HG02759 (cell line): Measurements from ENCODE around the gene ZFYVE16.
"Not testable (repeated sequence)": the region's sequence is repeated elsewhere in the genome, so short reads cannot be mapped to it uniquely, and the experiment has no call there.

Experiments
- ATAC-seq: cut with Tn5 transposase; IDR thresholded peaks from one replicate; pipeline ENCODE4 v1.9.1; 2021; ENCODE audit warnings: mild to moderate bottlenecking, moderate library complexity; ENCODE audit not compliant: unreplicated experiment

ZFYVE16 gene

GRCh38 chr5:80407735-80408483 lies at the start of gene ZFYVE16:
Gene ZFYVE16, plus strand, starts transcription at chr5:80408064. Its CDS starts 26,084 bp downstream, at chr5:80434148.
- peak; percentile 88 for ATAC-seq

DNA sequence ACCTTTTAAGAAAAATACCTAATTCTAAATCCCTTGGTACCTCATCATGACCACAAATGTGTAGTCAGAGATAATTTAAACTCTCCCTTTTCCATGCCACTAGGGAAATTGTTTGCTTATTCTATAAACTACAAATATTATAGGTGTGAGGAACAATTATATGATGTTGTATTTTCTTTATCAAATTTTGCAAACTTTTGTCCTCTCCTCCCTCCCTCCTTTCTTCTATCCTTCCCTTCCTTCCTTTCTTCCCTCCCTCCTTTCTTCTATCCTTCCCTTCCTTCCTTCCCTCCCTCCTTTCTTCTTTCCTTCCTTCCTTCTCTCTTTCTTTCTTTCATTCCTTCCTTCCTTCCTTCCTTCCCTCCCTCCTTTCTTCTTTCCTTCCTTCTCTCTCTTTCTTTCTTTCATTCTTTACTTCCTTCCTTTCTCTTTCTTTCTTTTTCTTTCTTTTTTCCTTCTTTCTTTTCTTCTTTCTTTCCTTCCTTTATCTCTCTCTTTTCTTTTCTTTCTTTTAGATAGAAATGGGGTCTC lies 46.9 kb upstream of the ZFYVE16 start:
- ATAC-seq, result no peak

DNA sequence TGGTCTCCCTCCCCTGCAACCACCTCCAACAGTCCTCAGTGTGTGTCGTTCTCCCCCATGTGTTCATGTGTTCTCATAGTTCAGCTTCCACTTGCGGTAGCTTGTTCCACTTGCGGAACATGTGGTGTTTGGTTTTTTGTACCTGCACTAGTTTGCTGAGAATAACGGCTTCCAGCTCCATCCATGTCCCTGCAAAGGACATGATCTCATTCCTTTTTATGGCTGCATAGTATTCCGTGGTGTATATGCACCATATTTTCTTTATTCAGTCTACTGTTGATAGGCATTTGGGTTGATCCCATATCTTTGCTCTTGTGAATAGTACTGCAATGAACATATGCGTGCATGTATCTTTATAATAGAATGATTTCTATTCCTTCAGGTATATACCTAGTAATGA lies 43.0 kb upstream of the ZFYVE16 start:
- no peak for ATAC-seq

DNA sequence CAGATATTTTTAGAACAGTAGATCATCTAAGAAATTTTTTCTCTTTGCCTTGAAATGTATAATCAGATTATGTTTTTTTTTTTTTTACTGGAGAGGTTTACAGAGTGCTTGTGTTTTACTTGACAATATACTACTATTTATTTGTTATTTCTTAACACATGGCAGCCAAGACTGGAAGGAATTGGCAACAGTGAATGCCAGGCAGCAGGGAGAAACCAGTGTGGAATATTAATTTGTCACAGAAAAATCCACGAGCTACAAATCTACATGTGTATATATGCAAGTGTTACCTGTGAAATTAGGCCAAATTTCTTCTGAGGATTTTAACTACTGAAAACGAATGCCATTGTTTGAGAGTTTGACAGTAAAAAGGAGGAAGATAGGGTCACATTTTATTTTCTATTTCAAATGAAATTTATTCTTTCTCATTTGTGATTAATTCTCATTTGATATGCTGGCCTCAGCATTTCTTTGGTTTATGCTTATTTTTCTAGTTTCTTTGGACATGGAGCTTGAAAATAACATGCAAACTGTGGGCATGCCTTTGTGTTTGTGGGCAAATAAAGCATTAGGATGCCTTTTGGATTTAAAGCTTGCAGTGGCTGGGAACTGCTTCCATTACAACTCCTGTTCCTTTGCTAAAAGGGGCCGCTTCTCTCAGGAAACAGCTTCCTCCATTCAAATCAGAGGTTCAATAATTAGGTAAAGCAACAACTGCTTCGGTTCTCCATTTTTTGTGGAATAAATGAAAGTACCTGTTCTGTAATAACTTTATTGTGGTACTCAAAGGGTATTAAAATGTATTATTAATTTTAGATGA lies 39.0 kb upstream of the ZFYVE16 start:
- no peak for ATAC-seq

DNA sequence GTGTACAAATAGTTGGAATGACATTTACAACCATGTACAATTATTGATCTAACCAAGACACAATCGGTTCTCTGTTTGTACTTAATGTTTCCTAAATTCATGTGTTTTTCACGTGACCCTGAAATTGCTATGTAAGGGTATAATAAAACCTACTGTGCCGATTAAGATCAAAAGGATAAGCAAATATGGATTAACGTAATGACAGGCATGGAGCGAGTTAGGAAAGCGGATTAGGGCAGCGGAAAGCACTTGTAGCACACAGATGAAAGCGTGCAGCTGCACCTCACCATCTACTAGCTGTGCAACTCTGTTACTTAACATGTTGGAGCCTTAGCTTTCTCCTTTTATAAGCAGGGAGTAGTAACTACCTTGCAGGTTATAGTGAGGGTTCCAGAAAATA lies 38.3 kb upstream of the ZFYVE16 start:
- ATAC-seq, result no peak

DNA sequence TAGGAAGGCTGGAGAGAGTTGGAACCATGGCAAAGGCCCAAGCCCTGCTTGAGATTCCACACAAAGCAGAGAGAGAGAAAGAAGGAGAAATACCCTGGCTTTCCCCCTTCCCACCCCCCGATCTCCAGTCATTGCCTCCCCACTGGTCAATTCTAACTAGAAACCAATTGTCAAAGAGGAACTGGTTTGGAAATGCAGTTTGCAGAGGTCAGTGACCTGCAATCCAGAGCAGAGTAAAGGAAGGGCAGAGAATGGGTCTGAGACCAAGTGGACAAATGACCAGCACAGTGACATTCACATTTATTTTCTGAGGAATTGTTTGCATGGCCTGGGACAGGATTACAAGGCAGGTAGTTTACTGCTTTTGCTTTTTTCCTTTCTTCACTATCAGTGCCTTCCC lies 37.5 kb upstream of the ZFYVE16 start:
- no peak for ATAC-seq

GRCh38 chr5:80372780-80373179 lies 35.1 kb upstream of the ZFYVE16 start:
- no peak for ATAC-seq

- no peak for ATAC-seq
These were observed 33.7 kb upstream of the ZFYVE16 start for GRCh38 chr5:80374188-80374587.

- ATAC-seq, result no peak
These were observed 31.3 kb upstream of the ZFYVE16 start for GRCh38 chr5:80376557-80376956.

DNA sequence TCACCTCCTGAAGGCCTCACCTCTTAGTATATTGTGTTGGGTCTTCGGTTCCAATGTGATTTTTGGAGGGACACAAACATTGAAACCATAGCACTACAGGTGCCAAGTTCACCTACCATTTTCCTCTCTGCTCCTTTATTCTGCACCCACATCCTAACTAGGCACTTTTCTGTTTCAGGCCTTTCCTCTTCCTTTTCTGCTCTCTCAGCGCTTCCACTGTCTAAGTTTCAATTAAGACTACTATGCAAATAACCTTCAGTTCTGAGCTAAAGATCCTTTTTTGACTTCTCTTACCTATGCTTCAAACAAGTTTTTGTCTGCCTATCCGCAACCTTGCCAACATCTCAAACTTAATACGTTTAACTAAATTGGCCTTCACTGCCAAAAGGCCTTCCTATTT lies 25.4 kb upstream of the ZFYVE16 start:
- ATAC-seq, result no peak

GRCh38 chr5:80387063-80387768 lies 20.6 kb upstream of the ZFYVE16 start:
- ATAC-seq, result no peak

DNA sequence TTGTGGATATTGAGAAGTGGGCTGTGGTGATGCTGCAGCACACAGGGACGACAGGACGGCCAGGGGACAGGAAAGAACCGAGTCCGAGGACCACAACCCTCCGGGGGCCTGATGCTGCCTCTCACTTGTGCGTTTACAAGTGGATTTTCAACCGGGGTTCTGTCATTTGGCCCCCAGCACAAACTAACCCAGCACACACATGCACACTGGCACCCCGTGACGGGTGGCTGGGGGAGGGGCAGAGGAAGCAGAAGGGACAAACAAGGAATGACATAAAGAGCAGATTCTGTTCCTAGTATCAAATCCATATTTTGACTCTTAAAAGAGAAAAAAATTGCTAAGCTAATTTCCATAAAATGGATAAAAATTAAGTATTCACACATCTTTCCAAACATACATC lies 18.3 kb upstream of the ZFYVE16 start:
- no peak for ATAC-seq

DNA sequence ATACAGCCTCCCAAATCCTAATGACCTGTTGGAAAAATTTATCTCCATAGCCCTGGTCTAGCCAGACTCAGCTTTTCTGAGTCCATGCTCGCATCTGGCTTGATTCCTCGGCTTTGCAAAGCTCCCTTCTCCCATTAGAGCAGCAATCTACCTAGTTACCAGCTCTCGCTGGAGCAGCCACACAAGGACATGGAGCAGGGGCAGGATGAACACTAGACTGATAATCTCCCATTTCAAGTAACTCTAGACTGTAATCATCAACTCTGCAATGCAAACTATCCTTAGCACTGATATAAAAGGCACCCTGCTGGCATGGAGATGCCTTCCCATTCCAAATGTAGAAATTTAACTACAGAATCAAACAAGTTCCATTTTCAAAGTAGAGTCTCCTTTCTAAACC lies 17.5 kb upstream of the ZFYVE16 start:
- not testable (repeated sequence) for ATAC-seq

- not testable (repeated sequence) for ATAC-seq
These were observed 16.6 kb upstream of the ZFYVE16 start for GRCh38 chr5:80391267-80391666.

GRCh38 chr5:80399526-80400239 lies 8.2 kb upstream of the ZFYVE16 start:
- peak; percentile 84 for ATAC-seq

DNA sequence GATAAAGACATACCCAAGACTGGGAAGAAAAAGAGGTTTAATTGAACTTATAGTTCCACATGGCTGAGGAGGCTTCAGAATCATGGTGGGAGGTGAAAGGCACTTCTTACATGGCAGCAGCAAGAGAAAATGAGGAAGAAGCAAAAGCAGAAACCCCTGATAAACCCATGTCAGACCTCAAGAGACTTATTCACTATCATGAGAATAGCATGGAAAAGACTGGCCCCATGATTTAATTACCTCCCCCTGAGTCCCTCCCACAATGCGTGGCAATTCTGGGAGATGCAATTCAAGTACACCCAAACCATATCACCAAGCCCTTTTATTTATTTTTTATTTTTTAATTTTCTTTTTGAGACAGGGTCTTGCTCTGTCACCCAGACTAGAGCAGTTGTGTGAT lies 7.5 kb upstream of the ZFYVE16 start:
- ATAC-seq, result not testable (repeated sequence)

DNA sequence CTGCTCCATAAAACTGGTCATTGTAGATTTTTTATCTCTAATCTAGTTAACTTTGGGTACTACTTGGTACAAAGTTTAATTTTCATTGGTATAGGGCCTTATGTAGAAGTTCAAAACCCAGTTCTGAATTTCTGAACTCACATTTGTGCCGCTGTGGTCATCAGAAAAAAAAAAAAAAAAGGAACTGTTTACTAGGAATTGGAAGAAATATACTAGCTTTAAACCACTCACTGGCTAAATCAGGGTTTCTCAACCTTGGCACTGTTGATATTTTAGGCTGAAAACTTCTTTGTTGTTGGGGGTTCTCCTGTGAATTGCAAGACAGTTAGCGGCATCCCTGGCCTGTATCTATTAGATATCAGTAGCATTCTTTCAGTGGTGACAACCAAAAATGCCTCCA lies 4.1 kb upstream of the ZFYVE16 start:
- no peak for ATAC-seq

DNA sequence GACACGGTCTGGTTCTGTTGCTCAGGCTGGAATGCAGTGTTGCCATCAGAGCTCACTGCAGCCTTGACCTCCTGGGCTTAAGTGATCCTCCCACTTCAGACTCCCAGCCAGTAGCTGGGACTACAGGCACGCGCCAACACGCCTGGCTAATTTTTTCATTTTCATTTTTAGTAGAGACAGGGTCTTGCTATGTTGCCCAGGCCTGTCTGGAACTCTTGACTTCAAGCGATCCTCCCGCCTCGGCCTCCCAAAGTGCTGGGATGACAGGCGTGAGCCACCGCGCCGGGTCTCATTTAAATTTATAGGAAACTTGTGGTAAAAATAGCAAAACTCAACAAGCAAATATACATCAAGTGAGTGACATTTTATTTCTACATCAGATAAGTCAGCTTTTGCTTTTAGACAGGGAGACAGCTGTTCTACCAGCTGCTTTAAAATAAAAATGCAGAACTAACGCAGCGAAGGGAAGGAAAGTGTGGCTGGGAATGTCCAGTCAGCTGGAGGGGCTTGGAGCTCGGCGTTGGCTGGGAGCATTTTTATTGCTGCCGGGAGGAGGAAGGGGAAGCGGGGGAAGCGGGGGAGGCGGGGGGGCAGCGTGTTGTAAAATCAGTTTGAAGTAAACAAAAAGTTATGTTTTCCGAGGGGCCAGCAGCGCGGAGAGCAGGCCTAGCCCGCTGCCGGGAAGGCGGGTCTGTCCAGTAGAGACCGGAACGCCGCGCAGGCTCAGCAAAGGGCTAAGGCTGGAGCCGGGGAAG lies 707 bp upstream of the ZFYVE16 start:
- ATAC-seq, result peak; percentile 52

- peak; percentile 55 for ATAC-seq
These were observed 861 bp downstream of the ZFYVE16 start for GRCh38 chr5:80408484-80409366.
